HG02759 (cell line): Measurements from ENCODE around the gene FHIP2A.
"Not testable (repeated sequence)": the region's sequence is repeated elsewhere in the genome, so short reads cannot be mapped to it uniquely, and the experiment has no call there.

Experiments used
- ATAC-seq: cut with Tn5 transposase; IDR thresholded peaks from one replicate; pipeline ENCODE4 v1.9.1; 2021; ENCODE audit warnings: mild to moderate bottlenecking, moderate library complexity; ENCODE audit not compliant: unreplicated experiment

FHIP2A gene

GRCh38 chr10:114811862-114812261 lies 9.7 kb upstream of the FHIP2A start:
- no peak for ATAC-seq

GRCh38 chr10:114815791-114816190 lies 5.8 kb upstream of the FHIP2A start:
- ATAC-seq = no peak

GRCh38 chr10:114816308-114816707 lies 5.3 kb upstream of the FHIP2A start:
- ATAC-seq = no peak

GRCh38 chr10:114819322-114819721 lies 2.3 kb upstream of the FHIP2A start:
- no peak for ATAC-seq

- ATAC-seq = peak; percentile 46
Observed at GRCh38 chr10:114821915-114822443, 399 bp downstream of the FHIP2A start.

GRCh38 chr10:114822444-114823076 lies 980 bp downstream of the FHIP2A start:
- ATAC-seq = peak; percentile 22

- ATAC-seq = no peak
Observed at GRCh38 chr10:114823077-114823463, 1.5 kb downstream of the FHIP2A start.

- ATAC-seq = no peak
Observed at GRCh38 chr10:114824391-114824790, 2.8 kb downstream of the FHIP2A start.

- ATAC-seq = peak; percentile 40
Observed at GRCh38 chr10:114825513-114826253, 4.1 kb downstream of the FHIP2A start.

GRCh38 chr10:114829160-114829909 lies 7.8 kb downstream of the FHIP2A start:
- no peak for ATAC-seq

GRCh38 chr10:114831186-114831867 lies 9.7 kb downstream of the FHIP2A start:
- ATAC-seq = no peak

GRCh38 chr10:114837690-114838089 lies 16.1 kb downstream of the FHIP2A start:
- ATAC-seq = no peak

- ATAC-seq = no peak
Observed at GRCh38 chr10:114839901-114840300, 18.3 kb downstream of the FHIP2A start.

GRCh38 chr10:114845978-114846693 lies 24.6 kb downstream of the FHIP2A start:
- no peak for ATAC-seq

GRCh38 chr10:114847517-114847916 lies 25.9 kb downstream of the FHIP2A start:
- ATAC-seq = not testable (repeated sequence)

GRCh38 chr10:114849674-114850073 lies 28.1 kb downstream of the FHIP2A start:
- ATAC-seq = no peak

GRCh38 chr10:114850126-114850525 lies 28.5 kb downstream of the FHIP2A start:
- ATAC-seq = no peak

- ATAC-seq = no peak
Observed at GRCh38 chr10:114851336-114851735, 29.8 kb downstream of the FHIP2A start.

- ATAC-seq = no peak
Observed at GRCh38 chr10:114852197-114852596, 30.6 kb downstream of the FHIP2A start.

- ATAC-seq = no peak
Observed at GRCh38 chr10:114854906-114855305, 33.3 kb downstream of the FHIP2A start.
